OCI-LY1 (cell line): ENCODE data around the gene PTPN3.

Experiments
- CTCF ChIP-seq: fragments of 200-600 bp; sonication (generic), shearing (Covaris generic); IDR thresholded peaks from 2 replicates; pipeline ENCODE4 v1.5.1; 2017; ENCODE audit warnings: mild to moderate bottlenecking, antibody characterized with exemption, low read length, moderate library complexity, mixed read lengths
- EZH2 ChIP-seq: fragments of 200-600 bp; sonication (generic), shearing (Covaris generic); IDR thresholded peaks from 2 replicates; pipeline ENCODE4 v1.8.0; 2017; ENCODE audit warnings: borderline replicate concordance, mixed run types, mild to moderate bottlenecking, antibody characterized with exemption, low read length, moderate library complexity, mixed read lengths

GRCh38 chr9:109418827-109419226, 79.3 kb downstream of the PTPN3 start:
- TF ChIP-seq CTCF (no peak), EZH2 (no peak)
